PC-9 (cell line): ENCODE results near the gene FAM149A.

Experiments used
- EZH2 ChIP-seq: fragments of 200-600 bp; sonication (generic); IDR thresholded peaks from 2 replicates; pipeline ENCODE4 v1.8.0; 2017; ENCODE audit warnings: antibody characterized with exemption, low read depth
- TF ChIP-seq, protein P1 (sequence below): fragments of 200-600 bp; sonication (generic); conservative IDR thresholded peaks from 2 replicates; pipeline ENCODE4 v1.6.1; 2017; ENCODE audit warnings: mixed run types, antibody characterized with exemption, mild to moderate bottlenecking, moderate library complexity

DNA sequence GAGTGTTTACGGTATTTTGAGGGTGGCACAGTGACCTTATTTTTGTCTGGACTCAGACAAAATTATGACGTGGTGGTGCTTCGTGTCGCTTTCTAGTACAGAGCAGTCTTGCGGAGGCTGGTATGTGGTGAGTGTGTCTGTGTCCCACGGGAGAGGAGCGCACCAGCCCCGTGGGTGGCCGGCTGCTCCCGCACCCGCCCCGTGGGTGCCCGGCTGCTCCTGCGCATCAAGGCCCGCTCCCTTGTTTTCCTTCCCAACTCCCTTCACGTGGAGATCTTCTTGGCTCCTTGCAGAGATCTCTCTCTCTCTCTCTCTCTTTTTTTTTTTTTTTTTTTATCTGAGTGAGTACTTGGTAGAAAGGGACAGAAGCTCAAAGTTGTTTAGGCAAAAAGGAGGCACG is 12.2 kb upstream of the FAM149A start:
- TF ChIP-seq, protein P1, sequence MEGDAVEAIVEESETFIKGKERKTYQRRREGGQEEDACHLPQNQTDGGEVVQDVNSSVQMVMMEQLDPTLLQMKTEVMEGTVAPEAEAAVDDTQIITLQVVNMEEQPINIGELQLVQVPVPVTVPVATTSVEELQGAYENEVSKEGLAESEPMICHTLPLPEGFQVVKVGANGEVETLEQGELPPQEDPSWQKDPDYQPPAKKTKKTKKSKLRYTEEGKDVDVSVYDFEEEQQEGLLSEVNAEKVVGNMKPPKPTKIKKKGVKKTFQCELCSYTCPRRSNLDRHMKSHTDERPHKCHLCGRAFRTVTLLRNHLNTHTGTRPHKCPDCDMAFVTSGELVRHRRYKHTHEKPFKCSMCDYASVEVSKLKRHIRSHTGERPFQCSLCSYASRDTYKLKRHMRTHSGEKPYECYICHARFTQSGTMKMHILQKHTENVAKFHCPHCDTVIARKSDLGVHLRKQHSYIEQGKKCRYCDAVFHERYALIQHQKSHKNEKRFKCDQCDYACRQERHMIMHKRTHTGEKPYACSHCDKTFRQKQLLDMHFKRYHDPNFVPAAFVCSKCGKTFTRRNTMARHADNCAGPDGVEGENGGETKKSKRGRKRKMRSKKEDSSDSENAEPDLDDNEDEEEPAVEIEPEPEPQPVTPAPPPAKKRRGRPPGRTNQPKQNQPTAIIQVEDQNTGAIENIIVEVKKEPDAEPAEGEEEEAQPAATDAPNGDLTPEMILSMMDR, result no peak
- no peak for TF ChIP-seq EZH2
